Astrocyte (in vitro differentiated cells and primary cell): ENCODE results near the gene SCAPER. TPM values are rescaled to one million over a fixed set of nuclear protein-coding genes. Genes with fewer than 3 reads are reported as not detected.

ENCODE experiments used
- DNase-seq: peaks from one replicate; pipeline ENCODE4 v3.0.0-alpha.2; 2010; ENCODE audit warnings: low read depth
- FAIRE-seq: peaks from 2 replicates; lab custom pipeline; 2011; peaks lifted over from hg19 to GRCh38; lab: Jason Lieb, UNC
- H2AFZ ChIP-seq: 2 replicates; pipeline ENCODE4 v1.6.0; 2012; ENCODE audit warnings: low read depth, low read length, inconsistent platforms
- H3K27ac ChIP-seq: 2 replicates; pipeline ENCODE4 v1.5.1; 2011; ENCODE audit warnings: low read depth, low read length, inconsistent platforms
- H3K27me3 ChIP-seq: 2 replicates; pipeline ENCODE4 v1.6.0; 2011; ENCODE audit warnings: low read length, inconsistent platforms; ENCODE audit not compliant: insufficient read depth
- H3K36me3 ChIP-seq: 2 replicates; pipeline ENCODE4 v1.5.1; 2011; ENCODE audit warnings: low read length, inconsistent platforms; ENCODE audit not compliant: insufficient read depth
- H3K4me1 ChIP-seq: 2 replicates; pipeline ENCODE4 v1.5.1; 2011; ENCODE audit warnings: low read length, inconsistent platforms; ENCODE audit not compliant: insufficient read depth
- H3K4me2 ChIP-seq: 2 replicates; pipeline ENCODE4 v1.6.0; 2012; ENCODE audit warnings: low read length, inconsistent platforms
- H3K4me3 ChIP-seq: 2 replicates; pipeline ENCODE4 v1.5.1; 2011; ENCODE audit warnings: low read depth, mild to moderate bottlenecking, low read length, inconsistent platforms; ENCODE audit not compliant: insufficient read depth
- H3K79me2 ChIP-seq: 2 replicates; pipeline ENCODE4 v1.6.0; 2012; ENCODE audit warnings: mild to moderate bottlenecking, low read length, inconsistent platforms; ENCODE audit not compliant: insufficient read depth
- H3K9ac ChIP-seq: 2 replicates; pipeline ENCODE4 v1.6.0; 2012; ENCODE audit warnings: mild to moderate bottlenecking, low read length, inconsistent platforms
- H3K9me3 ChIP-seq: 2 replicates; pipeline ENCODE4 v1.5.1; 2012; ENCODE audit warnings: low read depth, mild to moderate bottlenecking, low read length, inconsistent platforms; ENCODE audit not compliant: insufficient read depth
- H4K20me1 ChIP-seq: 2 replicates; pipeline ENCODE4 v1.6.0; 2012; ENCODE audit warnings: low read length, inconsistent platforms; ENCODE audit not compliant: insufficient read depth
- H3K27ac Mint-ChIP-seq: one replicate; pipeline ENCODE4 v1.8.0; 2021; ENCODE audit warnings: mild to moderate bottlenecking, mixed read lengths; ENCODE audit not compliant: unreplicated experiment
- H3K27me3 Mint-ChIP-seq: one replicate; pipeline ENCODE4 v1.8.0; 2021; ENCODE audit warnings: low read depth, mixed read lengths; ENCODE audit not compliant: unreplicated experiment
- H3K36me3 Mint-ChIP-seq: one replicate; pipeline ENCODE4 v1.8.0; 2021; ENCODE audit warnings: low read depth, mixed read lengths; ENCODE audit not compliant: unreplicated experiment
- H3K4me1 Mint-ChIP-seq: one replicate; pipeline ENCODE4 v1.8.0; 2021; ENCODE audit warnings: low read depth, mixed read lengths; ENCODE audit not compliant: unreplicated experiment
- H3K4me3 Mint-ChIP-seq: one replicate; pipeline ENCODE4 v1.8.0; 2021; ENCODE audit warnings: mild to moderate bottlenecking, moderate library complexity, mixed read lengths; ENCODE audit not compliant: unreplicated experiment
- H3K9me3 Mint-ChIP-seq: one replicate; pipeline ENCODE4 v1.8.0; 2021; ENCODE audit warnings: mild to moderate bottlenecking, mixed read lengths; ENCODE audit not compliant: unreplicated experiment
- EZH2 ChIP-seq: IDR thresholded peaks from 2 replicates; pipeline ENCODE4 v1.6.1; 2012; ENCODE audit warnings: mild to moderate bottlenecking, low read length, inconsistent platforms; ENCODE audit not compliant: insufficient read depth
- total RNA-seq: library from RNA; stranded (reverse); gene quantifications from 2 replicates; pipeline ENCODE4 v1.2.1, GENCODE V29; 2021
- TF ChIP-seq, protein P1 (sequence below): IDR thresholded peaks from 2 replicates; pipeline ENCODE4 v1.5.1; 2011; ENCODE audit warnings: low read depth, mild to moderate bottlenecking, inconsistent platforms, low read length, moderate library complexity; ENCODE audit not compliant: insufficient read depth

The SCAPER gene
- total RNA-seq, 1 donor from 2014 or later, result 8.6 TPM

DNA sequence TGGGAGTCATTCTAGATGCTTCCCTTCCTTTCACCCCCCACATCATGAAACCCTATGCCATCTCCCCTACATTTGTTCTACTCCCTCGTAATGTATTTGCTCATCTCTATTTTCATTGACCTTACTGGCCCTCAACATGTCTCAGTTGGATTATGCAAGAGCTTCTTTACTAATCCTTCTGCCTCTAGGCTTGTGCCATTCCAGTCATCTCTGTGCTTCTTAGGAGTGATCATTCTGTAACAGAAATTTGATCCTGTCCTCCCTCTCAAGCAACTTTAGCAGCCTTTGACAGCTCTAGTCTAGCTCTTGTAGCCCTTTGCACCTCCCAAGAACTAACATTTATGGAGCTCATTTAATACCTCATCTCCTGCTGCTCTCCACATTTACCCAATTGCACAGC lies 503.9 kb downstream of the SCAPER start:
- no peaks in the 10 kb centered on the region for H3K36me3 ChIP-seq
- Mint-ChIP-seq H3K4me1 (no peaks in the 10 kb centered on the region), H3K4me3 (no peak overlapping the region), H3K9me3 (no peaks in the 10 kb centered on the region), H3K27me3 (no peaks in the 10 kb centered on the region), H3K27ac (no peak overlapping the region), H3K36me3 (peaks cover 9% of the 10 kb centered on the region)
- H3K9me3 ChIP-seq, result no peaks in the 10 kb centered on the region
- no peak overlapping the region for H3K27ac ChIP-seq
- no peaks in the 10 kb centered on the region for H3K4me1 ChIP-seq
- H4K20me1 ChIP-seq, result no peaks in the 10 kb centered on the region
- no peak overlapping the region for H3K4me2 ChIP-seq
- DNase-seq, result no peak
- no peak for FAIRE-seq
- no peak overlapping the region for H2AFZ ChIP-seq
- H3K9ac ChIP-seq, result no peak overlapping the region
- TF ChIP-seq, protein P1, sequence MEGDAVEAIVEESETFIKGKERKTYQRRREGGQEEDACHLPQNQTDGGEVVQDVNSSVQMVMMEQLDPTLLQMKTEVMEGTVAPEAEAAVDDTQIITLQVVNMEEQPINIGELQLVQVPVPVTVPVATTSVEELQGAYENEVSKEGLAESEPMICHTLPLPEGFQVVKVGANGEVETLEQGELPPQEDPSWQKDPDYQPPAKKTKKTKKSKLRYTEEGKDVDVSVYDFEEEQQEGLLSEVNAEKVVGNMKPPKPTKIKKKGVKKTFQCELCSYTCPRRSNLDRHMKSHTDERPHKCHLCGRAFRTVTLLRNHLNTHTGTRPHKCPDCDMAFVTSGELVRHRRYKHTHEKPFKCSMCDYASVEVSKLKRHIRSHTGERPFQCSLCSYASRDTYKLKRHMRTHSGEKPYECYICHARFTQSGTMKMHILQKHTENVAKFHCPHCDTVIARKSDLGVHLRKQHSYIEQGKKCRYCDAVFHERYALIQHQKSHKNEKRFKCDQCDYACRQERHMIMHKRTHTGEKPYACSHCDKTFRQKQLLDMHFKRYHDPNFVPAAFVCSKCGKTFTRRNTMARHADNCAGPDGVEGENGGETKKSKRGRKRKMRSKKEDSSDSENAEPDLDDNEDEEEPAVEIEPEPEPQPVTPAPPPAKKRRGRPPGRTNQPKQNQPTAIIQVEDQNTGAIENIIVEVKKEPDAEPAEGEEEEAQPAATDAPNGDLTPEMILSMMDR, result no peak
- no peak for TF ChIP-seq EZH2
- H3K79me2 ChIP-seq, result no peaks in the 10 kb centered on the region
- H3K4me3 ChIP-seq, result no peak overlapping the region
- H3K27me3 ChIP-seq, result no peaks in the 10 kb centered on the region

DNA sequence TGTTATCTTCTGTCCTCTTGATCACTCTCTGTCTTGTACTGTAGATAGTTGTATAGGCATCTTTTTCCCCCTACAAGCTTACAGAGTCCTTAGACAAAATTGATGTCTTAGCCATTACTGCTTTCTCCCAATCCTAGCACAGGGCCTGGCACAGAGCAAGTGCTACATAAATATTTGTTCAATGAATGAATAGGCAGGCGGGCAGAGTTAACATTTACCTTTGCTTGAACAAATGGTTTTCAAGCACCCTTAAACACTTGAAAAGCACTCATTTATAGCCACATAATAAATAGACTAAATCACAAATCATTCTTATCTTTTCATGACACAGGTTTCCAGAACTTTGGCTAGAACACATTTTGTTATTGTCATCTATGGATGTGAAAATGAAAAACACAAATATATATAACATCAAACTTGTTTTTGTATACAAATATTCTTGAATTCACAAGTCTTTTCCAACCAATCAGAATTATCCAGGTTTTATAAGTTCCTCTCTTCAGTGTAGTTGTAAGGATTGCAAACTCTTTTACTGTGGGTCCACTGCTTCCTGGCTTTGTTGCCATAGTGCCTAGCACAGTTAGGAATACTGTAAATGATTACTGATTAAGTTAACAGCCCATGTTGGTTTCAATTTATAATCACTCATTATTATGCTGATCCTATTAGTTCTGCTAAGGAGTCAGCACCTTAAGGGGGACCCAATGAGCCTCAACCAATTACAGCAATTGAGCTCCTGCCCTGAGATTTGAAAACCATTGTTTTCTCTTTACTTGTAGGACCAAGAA lies 506.6 kb downstream of the SCAPER start:
- H2AFZ ChIP-seq, result no peak overlapping the region

More for the DNA sequence above, 506.6 kb downstream of the SCAPER start:
- Histone ChIP-seq H3K27me3 (no peaks in the 10 kb centered on the region), H3K9me3 (no peaks in the 10 kb centered on the region), H3K27ac (no peak overlapping the region), H3K4me1 (no peaks in the 10 kb centered on the region), H3K4me3 (no peak overlapping the region), H3K9ac (no peak overlapping the region), H3K36me3 (no peaks in the 10 kb centered on the region), H3K79me2 (no peaks in the 10 kb centered on the region), H4K20me1 (no peaks in the 10 kb centered on the region), H3K4me2 (no peak overlapping the region)
- TF ChIP-seq, protein P1, result no peak
- no peak for TF ChIP-seq EZH2
- DNase-seq (no peak), FAIRE-seq (no peak)
- Mint-ChIP-seq H3K36me3 (peaks cover 3% of the 10 kb centered on the region), H3K4me3 (no peak overlapping the region), H3K27me3 (no peaks in the 10 kb centered on the region), H3K27ac (no peak overlapping the region), H3K4me1 (no peaks in the 10 kb centered on the region), H3K9me3 (no peaks in the 10 kb centered on the region)
